IMR-90 (cell line): Measurements from ENCODE around the gene CNPY1. TPM values are rescaled to one million over a fixed set of nuclear protein-coding genes. Genes with fewer than 3 reads are reported as not detected.

Source experiments
- ATAC-seq: fragments of 200-7000 bp; cut with Tn5 transposase; 2 replicates; pipeline ENCODE4 v1.9.1; 2020; ENCODE audit warnings: low read depth, mild to moderate bottlenecking, moderate library complexity
- BruUV-seq: library from RNA; stranded (reverse); fragments of 400-500 nt; replicated peaks from 2 replicates; lab custom pipeline; 2021; lab: Mats Ljungman, UMichigan
- CTCF ChIA-PET: fragments of 300-600 bp; formaldehyde crosslinking; extraction: SDS; loops from one replicate; lab custom pipeline; 2021; ENCODE audit warnings: antibody characterized with exemption; lab: Yijun Ruan, JAX
- POLR2A ChIA-PET: fragments of 300-600 bp; sonication (Branson Sonifier 250); formaldehyde crosslinking; loops from one replicate; lab custom pipeline; 2022; ENCODE audit warnings: antibody characterized with exemption; ENCODE audit not compliant: unreplicated experiment; lab: Charles Lee
- DNase-seq: peaks from one replicate; pipeline ENCODE4 v3.0.0; 2013
- H2AFZ ChIP-seq: replicated peaks from 2 replicates; pipeline ENCODE3; 2013; ENCODE audit warnings: low read length, mild to moderate bottlenecking; ENCODE audit not compliant: poor library complexity
- H2AK5ac ChIP-seq: 2 replicates; pipeline ENCODE4 v1.6.1; 2013; ENCODE audit warnings: low read depth, low read length, inconsistent platforms
- H2AK9ac ChIP-seq: replicated peaks from 2 replicates; pipeline ENCODE3; 2013; ENCODE audit warnings: mild to moderate bottlenecking, low read depth, low read length, moderate library complexity; ENCODE audit not compliant: poor library complexity
- H2BK120ac ChIP-seq: 2 replicates; pipeline ENCODE4 v1.6.1; 2013; ENCODE audit warnings: low read depth, low read length, inconsistent platforms
- H2BK15ac ChIP-seq: 3 replicates; pipeline ENCODE4 v1.6.1; 2013; ENCODE audit warnings: low read depth, low read length, inconsistent platforms
- H2BK20ac ChIP-seq: 2 replicates; pipeline ENCODE4 v1.6.1; 2013; ENCODE audit warnings: low read depth, mild to moderate bottlenecking, inconsistent platforms, low read length, moderate library complexity
- H2BK5ac ChIP-seq: 2 replicates; pipeline ENCODE4 v1.6.1; 2013; ENCODE audit warnings: mild to moderate bottlenecking, low read depth, low read length, inconsistent platforms; ENCODE audit not compliant: poor library complexity, severe bottlenecking
- H3K14ac ChIP-seq: replicated peaks from 2 replicates; pipeline ENCODE4 v1.6.1; 2013; ENCODE audit warnings: low read depth, low read length, inconsistent platforms
- H3K18ac ChIP-seq: 2 replicates; pipeline ENCODE4 v1.6.1; 2013; ENCODE audit warnings: low read depth, low read length, control low read depth
- H3K23ac ChIP-seq: 2 replicates; pipeline ENCODE4 v1.6.1; 2013; ENCODE audit warnings: low read depth, low read length, inconsistent platforms
- H3K27ac ChIP-seq: 2 replicates; pipeline ENCODE4 v1.5.1; 2013; ENCODE audit warnings: mild to moderate bottlenecking, control low read depth, low read length; ENCODE audit not compliant: insufficient read depth
- H3K27me3 ChIP-seq: 2 replicates; pipeline ENCODE4 v1.6.1; 2013; ENCODE audit warnings: low read length; ENCODE audit not compliant: control insufficient read depth, insufficient read depth
- H3K36me3 ChIP-seq: 2 replicates; pipeline ENCODE4 v1.6.1; 2013; ENCODE audit warnings: low read length, mixed read lengths; ENCODE audit not compliant: control insufficient read depth, insufficient read depth
- H3K4ac ChIP-seq: 2 replicates; pipeline ENCODE4 v1.6.1; 2013; ENCODE audit warnings: low read depth, low read length, inconsistent platforms
- H3K4me1 ChIP-seq: 2 replicates; pipeline ENCODE4 v1.6.1; 2013; ENCODE audit warnings: low read length, mixed read lengths; ENCODE audit not compliant: control insufficient read depth, insufficient read depth
- H3K4me2 ChIP-seq: 2 replicates; pipeline ENCODE4 v1.6.1; 2013; ENCODE audit warnings: low read depth, mild to moderate bottlenecking, control low read depth, low read length, moderate library complexity
- H3K4me3 ChIP-seq: 2 replicates; pipeline ENCODE4 v1.5.1; 2013; ENCODE audit warnings: low read depth, mild to moderate bottlenecking, control low read depth, low read length, moderate library complexity; ENCODE audit not compliant: insufficient read depth
- H3K56ac ChIP-seq: 2 replicates; pipeline ENCODE4 v1.6.1; 2013; ENCODE audit warnings: low read length, inconsistent platforms; ENCODE audit not compliant: insufficient read depth; ENCODE audit errors: extremely low read depth
- H3K79me1 ChIP-seq, 2 experiments: 2 replicates each; pipeline ENCODE4 v1.6.1; 2013; ENCODE audit warnings: low read length in 2 of 2, inconsistent platforms in 1 of 2, low read depth in 1 of 2
- H3K9ac ChIP-seq: 2 replicates; pipeline ENCODE4 v1.6.1; 2013; ENCODE audit warnings: low read depth, low read length, control low read depth
- H3K9me1 ChIP-seq: 2 replicates; pipeline ENCODE4 v1.6.1; 2013; ENCODE audit warnings: low read length, inconsistent platforms; ENCODE audit not compliant: insufficient read depth
- H3K9me3 ChIP-seq: 2 replicates; pipeline ENCODE4 v1.6.1; 2013; ENCODE audit warnings: low read length; ENCODE audit not compliant: control insufficient read depth, insufficient read depth
- H4K20me1 ChIP-seq: 2 replicates; pipeline ENCODE4 v1.6.1; 2013; ENCODE audit warnings: low read length, inconsistent platforms; ENCODE audit not compliant: insufficient read depth
- H4K5ac ChIP-seq: 2 replicates; pipeline ENCODE4 v1.6.1; 2013; ENCODE audit warnings: mild to moderate bottlenecking, low read depth, low read length, control low read depth
- H4K8ac ChIP-seq, 2 experiments: 2 replicates each; pipeline ENCODE4 v1.6.1; 2013; ENCODE audit warnings: low read depth in 2 of 2, low read length in 2 of 2, control low read depth in 1 of 2, inconsistent platforms in 1 of 2
- H4K91ac ChIP-seq: 2 replicates; pipeline ENCODE4 v1.6.1; 2013; ENCODE audit warnings: low read depth, low read length, inconsistent platforms; ENCODE audit not compliant: insufficient read depth
- BHLHE40 ChIP-seq: fragments of 150-350 bp; IDR thresholded peaks from 2 replicates; pipeline ENCODE4 v1.6.1; 2016; ENCODE audit warnings: mild to moderate bottlenecking, low read depth, low read length
- CEBPB ChIP-seq: IDR thresholded peaks from 2 replicates; pipeline ENCODE4 v1.6.1; 2012; ENCODE audit warnings: low read depth, low read length, improper control_type of control experiment
- CHD1 ChIP-seq: IDR thresholded peaks from 2 replicates; pipeline ENCODE4 v1.6.1; 2012; ENCODE audit warnings: low read depth, low read length, improper control_type of control experiment
- MAZ ChIP-seq: IDR thresholded peaks from 2 replicates; pipeline ENCODE4 v1.6.1; 2012; ENCODE audit warnings: low read depth, mild to moderate bottlenecking, low read length, improper control_type of control experiment, moderate library complexity, borderline replicate concordance
- NFE2L2 ChIP-seq: fragments of 150-350 bp; IDR thresholded peaks from 2 replicates; pipeline ENCODE4 v1.6.1; 2016; ENCODE audit warnings: low read depth, mild to moderate bottlenecking, low read length
- RFX5 ChIP-seq: IDR thresholded peaks from 2 replicates; pipeline ENCODE4 v1.8.0; 2012; ENCODE audit warnings: low read depth, mild to moderate bottlenecking, low read length, moderate library complexity
- SMC3 ChIP-seq: fragments of 150-350 bp; IDR thresholded peaks from 2 replicates; pipeline ENCODE4 v1.6.1; 2016; ENCODE audit warnings: low read depth, mild to moderate bottlenecking, antibody characterized with exemption, low read length, moderate library complexity
- WGBS, 2 experiments: methylation state at CpG; one replicate each; pipeline versions ENCODE4 v1.1.5 to v1.1.7; 2013; ENCODE audit warnings: missing lambda C conversion rate in 2 of 2; ENCODE audit not compliant: insufficient read length in 1 of 2; ENCODE audit errors: extremely low coverage in 2 of 2; 5-methylcytosine and 5-hydroxymethylcytosine counted together
- dilution Hi-C: fragments of 300-500 bp; cut with HindIII; formaldehyde crosslinking; loops from one replicate; pipeline ENCODE4 v1.14.3; 2018; ENCODE audit warnings: low sequenced_read_pairs; ENCODE audit not compliant: unreplicated experiment
- in situ Hi-C: fragments of 300-500 bp; cut with MboI; formaldehyde crosslinking; loops from 3 replicates; pipeline ENCODE4 v1.14.3; 2019; ENCODE audit warnings: low sequenced_read_pairs, inconsistent platforms, mixed read lengths
- intact Hi-C: fragments of 100-400 bp; cut with micrococcal nuclease; formaldehyde crosslinking; loops from 2 replicates; pipeline ENCODE4 v1.10.0; 2022
- polyA plus RNA-seq, 3 experiments: library from polyadenylated mRNA; depleted of rRNA; stranded (reverse); fragments of >200 nt; gene quantifications; 2 replicates each; pipeline ENCODE4 v1.2.3, GENCODE V29; 2012; ENCODE audit warnings: low replicate concordance in 1 of 3
- total RNA-seq: library from RNA; depleted of rRNA; stranded (reverse); fragments of >200 nt; gene quantifications from 2 replicates; pipeline ENCODE4 v1.2.3, GENCODE V29; 2012

CNPY1 gene
- total and polyA plus RNA-seq, 2 of the 4 experiments (the other 2 are of a cell fraction), result not detected

GRCh38 chr7:155549226-155549625, 2.9 kb upstream of the CNPY1 start:
- Histone ChIP-seq H2BK120ac (no peak overlapping the region), H2BK5ac (no peak overlapping the region), H4K5ac (no peak overlapping the region), H3K56ac (no peak overlapping the region), H3K14ac (no peak overlapping the region), H3K79me1 (no peaks in the 10 kb centered on the region), H2BK15ac (no peak overlapping the region), H3K18ac (no peak overlapping the region), H4K91ac (no peak overlapping the region), H3K9me1 (no peaks in the 10 kb centered on the region), H4K20me1 (no peaks in the 10 kb centered on the region), H3K4me2 (no peak overlapping the region), H4K8ac (no peak overlapping the region), H3K9ac (no peak overlapping the region), H2BK20ac (no peak overlapping the region), H3K27me3 (no peaks in the 10 kb centered on the region; the same call in 1 of the 2 replicates), H2AFZ (no peak overlapping the region), H3K36me3 (no peaks in the 10 kb centered on the region), H2AK5ac (no peak overlapping the region), H3K27ac (no peak overlapping the region), H2AK9ac (no peak overlapping the region), H3K4me3 (no peak overlapping the region), H3K23ac (no peak overlapping the region), H3K9me3 (no peaks in the 10 kb centered on the region), H3K4ac (no peak overlapping the region), H3K4me1 (no peaks in the 10 kb centered on the region)
- ChIA-PET POLR2A (no interaction called here), CTCF (no interaction called here)
- in situ Hi-C loops, result no loop called here
- no TSS peak for BruUV-seq
- TF ChIP-seq NFE2L2, result no peak
- TF ChIP-seq CHD1, result no peak
- TF ChIP-seq BHLHE40, result no peak
- no peak for TF ChIP-seq MAZ
- TF ChIP-seq RFX5, result no peak
- TF ChIP-seq SMC3, result no peak
- TF ChIP-seq CEBPB, result no peak
- 51% methylated on average over 4 of the region's 10 CpGs; no CpG with 5 or more reads in 1 of the 2 experiments for WGBS, 2 experiments
- no peak for DNase-seq
- intact Hi-C loops, result no loop called here
- dilution Hi-C loops, result no loop called here
- no peak for ATAC-seq
